GM18499 (cell line): ENCODE results near the gene HINFP.
"Not testable (repeated sequence)": the region's sequence is repeated elsewhere in the genome, so short reads cannot be mapped to it uniquely, and the experiment has no call there.

Experiments
- ATAC-seq: cut with Tn5 transposase; IDR thresholded peaks from one replicate; pipeline ENCODE4 v1.9.1; 2021; ENCODE audit warnings: moderate number of reproducible peaks; ENCODE audit not compliant: insufficient read depth, unreplicated experiment

HINFP gene

DNA sequence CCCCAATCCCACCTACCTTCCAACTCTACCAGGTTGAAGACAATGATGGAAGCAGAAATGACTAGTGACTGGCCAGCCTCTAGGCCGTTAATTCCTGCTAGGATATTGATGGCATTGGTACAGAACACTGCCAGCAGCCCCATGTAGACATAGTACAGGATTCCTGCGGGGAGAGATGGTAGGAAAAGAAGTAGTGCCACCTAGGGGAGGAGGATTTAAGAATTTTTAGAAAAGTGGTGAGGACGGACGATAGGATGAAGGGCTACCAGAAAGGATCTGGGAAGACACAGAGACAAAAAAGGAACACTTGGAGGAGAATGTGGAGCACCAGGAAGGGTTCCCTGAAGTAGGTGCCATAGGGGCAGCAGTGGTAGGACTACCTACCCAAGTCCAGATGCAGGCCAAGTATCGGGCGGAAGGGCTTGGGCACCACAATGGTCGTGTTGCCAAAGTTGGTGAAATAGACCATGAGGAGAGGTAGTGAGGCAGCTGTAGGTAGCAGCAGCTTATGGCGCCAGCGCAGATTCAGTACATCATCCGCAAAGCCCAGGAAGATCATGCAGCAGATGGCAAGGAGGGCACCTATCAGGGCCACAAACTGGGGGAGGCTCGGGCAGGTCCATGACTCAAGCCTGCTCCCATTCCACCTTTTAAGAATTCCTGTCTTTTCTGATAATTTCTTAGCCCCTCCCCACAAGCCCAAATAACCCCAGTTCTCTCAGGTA is 21.0 kb upstream of the HINFP start:
- no peak for ATAC-seq

DNA sequence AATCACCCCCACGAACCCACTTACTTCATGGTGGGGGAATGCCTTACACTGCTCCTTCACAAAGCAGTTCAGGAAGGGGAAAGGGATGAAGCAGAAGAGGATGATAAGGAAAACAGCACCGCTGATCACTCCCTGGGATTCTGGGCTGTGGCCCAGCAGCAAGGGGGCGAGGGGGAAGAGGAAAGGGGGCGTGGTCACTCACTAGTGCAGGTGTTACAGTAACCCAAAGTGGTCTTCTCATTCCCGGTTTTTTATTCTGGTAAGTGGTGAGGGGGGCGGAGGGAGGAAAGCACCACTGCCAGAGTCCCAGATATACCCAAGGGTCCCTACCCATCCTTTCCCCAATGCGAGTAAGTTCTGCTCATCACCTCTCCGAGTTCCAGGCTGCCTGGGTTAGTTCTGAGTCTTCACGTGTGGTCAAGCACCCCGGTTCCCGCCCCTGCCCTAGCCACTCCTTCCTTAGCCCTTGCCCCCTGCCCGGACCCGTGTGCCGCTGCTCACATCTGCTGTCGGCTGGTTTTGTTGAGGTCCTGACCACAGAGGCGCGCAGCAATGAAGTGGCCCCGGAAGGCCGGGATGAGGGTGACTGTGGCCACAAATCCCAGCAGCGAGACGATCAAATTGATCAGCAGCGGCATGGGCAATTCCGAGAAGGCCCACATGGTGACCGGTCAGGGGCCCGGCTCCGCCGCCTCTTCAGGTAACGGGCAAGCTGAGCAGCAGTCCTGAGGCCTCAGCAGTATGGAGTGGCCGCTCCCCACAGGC is 20.2 kb upstream of the HINFP start:
- no peak for ATAC-seq

DNA sequence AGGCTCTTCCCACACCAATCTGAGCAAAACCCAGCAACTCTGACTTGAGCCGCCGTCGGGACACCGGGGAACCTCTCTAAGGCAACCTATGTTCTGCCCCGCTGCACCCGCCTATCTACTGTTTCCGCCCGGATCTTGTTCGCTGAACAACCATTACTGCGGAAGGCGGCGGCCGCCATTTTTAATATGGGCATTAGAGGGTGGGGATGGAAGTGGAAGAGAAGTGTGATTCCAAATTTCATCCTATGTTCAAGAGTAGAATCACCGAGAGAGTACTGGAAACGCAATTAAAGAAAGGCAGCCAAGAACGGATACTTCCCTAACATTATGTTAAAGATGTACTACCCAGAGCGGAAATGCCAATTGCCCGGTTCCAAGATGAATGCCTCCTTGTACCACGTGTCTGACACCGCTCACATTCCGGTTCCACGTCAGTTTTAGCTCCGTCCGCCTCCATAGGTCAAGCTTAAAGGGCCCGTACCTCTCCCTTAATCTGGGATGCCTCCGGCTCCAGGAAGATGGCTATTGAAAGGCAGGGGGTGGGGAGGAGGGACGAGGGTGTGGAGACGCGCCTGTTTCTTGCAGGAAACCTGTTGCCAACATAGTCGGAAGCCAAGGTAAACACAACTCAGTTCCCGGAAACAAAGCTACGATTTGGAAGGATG is 19.5 kb upstream of the HINFP start, which contains the start of gene DPAGT1:
Gene DPAGT1 (minus strand): TSS at position 95 of the 665 bp plus-strand sequence. CDS start 198 bp downstream, outside the sequence.
- no peak for ATAC-seq

DNA sequence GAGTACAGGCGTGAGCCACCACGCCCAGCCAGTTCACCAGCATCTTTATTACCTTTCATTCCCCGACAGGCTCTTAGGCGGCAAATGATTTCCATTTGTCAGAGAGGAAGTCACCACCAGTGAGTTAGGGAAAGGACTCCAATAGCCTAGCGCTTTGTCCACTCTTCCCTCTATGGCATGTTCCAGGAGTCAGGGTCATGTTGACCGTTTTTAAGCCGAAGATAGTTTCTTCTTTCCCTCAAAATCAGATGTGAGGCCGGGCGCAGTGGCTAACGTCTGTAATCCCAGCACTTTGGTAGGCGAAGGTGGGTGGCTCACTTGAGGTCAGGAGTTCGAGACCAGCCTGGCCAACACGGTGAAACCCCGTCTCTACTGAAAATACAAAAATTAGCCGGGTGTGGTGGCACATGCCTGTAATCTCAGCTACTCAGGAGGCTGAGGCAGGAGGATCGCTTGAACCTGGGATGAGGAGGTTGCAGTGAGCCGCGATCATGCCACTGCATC is 18.2 kb upstream of the HINFP start:
- ATAC-seq = not testable (repeated sequence)

DNA sequence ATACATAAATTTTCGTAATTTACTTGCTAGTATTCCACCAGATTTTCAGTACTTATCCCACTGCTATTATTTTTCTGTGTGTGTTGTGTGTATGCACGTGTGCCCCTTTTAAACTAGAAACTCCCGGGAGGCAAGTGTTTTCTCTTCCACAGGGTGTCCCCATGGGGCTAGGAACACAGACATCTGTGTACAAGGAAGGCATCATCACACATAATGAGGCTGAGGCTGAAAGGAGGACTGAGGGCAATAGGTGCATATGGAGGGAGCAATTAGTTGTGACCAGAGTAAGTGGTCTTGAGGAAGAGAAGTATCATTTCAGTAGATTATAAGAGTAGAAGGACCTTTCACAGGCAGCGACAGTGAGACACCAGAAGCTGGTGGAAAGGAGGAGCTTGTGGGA is 17.6 kb upstream of the HINFP start:
- no peak for ATAC-seq

DNA sequence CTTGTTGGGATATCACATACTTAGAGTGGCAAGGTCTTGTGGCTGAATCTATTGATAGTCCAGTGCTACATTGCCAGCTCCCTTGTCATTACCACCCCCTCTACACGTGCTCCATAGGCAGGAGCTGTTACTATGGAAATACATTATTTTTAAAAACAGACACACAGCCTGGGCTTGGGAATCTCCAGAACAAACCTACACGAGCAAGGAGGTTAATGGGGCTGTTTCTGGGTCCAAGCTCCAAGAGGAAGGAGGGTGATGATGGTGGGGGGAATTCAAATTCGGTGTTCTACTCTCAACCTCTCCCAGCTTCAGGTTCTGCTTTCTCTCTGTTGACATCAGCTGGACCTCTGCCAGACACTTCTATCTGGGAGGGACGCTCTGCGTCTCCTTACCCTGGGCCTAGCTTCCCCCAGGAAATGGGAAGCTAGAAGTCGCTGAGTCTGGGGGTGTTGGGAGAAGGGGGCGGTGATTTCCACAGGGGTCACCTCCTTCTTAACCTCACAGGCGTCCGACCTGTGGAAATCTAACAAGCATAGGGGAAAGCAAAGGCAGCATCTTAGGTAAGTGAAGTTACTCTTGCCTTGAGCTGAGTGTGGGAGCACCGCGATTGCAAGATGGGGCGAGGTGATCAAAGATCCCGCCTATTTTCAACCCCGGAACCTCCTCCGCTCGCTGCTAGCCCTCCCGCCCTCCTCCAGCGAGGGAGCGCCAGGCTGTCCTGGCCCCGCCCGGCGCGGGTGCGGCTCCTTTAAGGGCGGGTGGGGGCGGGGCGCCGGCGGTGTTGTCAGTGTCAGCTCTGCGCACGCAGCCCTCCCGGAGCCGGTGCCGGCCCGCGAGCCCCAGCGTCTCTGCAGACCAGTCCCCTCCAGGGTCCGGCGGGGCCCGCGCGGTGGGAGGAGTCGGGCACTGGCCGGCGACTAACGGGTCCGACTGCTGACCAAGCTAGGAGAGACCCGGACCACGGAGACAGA is 14.5 kb upstream of the HINFP start, which contains the start of gene C2CD2L:
Gene C2CD2L (plus strand): TSS at position 781 of the 974 bp plus-strand sequence. CDS start 398 bp downstream, outside the sequence.
- ATAC-seq = peak; percentile 37

DNA sequence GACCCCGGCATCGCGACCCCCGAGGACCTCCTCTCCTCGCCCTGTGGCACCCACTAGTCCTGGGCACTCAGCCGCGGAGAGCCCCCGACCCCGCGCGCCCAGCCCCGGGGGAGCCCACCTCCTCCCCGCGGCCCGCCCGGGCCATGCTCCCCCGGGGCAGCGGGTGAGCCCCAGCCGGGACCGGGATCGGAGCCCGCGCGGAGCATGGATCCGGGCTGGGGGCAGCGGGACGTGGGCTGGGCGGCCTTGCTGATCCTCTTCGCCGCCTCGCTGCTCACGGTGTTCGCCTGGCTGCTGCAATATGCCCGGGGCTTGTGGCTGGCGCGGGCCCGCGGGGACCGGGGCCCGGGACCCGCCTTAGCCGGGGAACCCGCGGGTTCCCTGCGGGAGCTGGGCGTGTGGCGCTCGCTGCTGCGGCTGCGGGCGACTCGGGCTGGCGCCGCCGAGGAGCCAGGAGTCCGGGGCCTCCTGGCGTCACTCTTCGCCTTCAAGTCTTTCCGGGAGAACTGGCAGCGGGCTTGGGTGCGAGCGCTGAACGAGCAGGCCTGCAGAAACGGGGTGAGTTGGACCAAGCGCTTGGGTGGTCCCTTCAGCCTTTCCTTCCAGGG is 13.7 kb upstream of the HINFP start:
- ATAC-seq = no peak

DNA sequence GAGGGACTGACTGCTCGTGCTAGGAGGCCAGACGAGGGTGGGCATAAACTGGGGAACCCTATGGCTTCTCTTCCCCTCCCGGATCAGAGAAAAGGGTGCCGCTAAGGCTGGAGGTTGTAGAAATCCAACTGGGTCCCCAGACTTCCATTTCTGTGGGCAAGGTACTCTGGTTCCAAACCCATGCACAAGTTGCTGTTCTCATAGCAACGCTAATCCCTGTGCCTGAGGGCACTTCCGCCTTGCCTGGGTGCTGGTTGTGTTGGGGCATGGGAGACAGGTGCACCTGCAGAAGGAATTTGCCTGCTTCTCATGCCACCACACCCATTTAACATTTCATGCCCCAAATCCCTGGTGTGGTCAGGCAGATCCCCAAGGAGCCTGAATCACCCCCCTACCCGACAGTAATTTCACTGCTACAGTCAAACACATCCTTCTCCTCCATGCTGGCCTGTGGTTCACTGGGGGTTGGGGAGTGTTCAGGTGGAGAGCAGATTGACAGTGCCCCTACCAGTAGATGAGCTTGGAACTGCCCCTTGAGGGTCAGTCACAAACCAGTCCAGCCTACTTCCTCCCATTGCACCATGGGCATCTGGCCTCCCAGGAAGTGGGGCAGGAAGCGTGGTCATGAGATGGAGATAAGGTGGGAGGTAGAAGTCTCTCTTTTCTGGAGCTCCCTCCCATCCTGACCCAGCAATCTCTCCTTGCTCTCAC is 13.1 kb upstream of the HINFP start:
- ATAC-seq = no peak

DNA sequence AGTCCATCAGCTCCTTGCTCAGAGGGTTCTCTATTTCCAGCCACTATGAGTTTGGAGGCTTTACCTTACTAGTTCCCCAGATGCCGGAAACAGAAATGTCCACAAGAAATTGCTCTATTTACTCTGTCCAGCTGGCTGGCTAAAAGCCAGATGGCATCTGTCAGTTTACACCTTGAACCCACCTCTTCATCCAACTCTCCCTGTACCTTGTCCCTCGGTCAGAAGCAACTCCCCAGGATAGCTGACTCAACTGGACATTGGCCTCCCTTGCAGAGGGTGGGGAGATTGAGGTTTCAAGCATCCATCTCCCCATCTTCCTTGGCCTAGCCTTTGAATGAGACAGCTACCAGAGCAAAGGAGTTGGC is 12.5 kb upstream of the HINFP start:
- ATAC-seq = no peak

DNA sequence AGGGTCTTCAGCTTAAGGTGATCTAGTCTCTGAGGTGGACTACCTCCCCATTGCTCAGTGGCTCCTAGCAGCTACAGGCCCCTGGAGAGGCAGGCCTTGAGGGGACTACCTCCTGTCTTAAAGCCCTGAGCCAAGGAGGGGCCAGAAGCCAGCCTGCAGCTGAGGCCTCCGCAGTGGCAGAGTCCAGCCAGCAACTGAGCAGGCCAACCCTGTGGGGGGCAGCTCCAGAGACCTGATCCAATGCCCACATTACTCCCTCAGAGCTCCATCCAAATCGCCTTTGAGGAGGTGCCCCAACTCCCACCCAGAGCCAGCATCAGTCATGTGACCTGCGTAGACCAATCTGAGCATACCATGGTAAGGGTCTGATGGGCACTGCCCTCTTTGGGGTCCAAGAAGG is 11.5 kb upstream of the HINFP start:
- no peak for ATAC-seq

DNA sequence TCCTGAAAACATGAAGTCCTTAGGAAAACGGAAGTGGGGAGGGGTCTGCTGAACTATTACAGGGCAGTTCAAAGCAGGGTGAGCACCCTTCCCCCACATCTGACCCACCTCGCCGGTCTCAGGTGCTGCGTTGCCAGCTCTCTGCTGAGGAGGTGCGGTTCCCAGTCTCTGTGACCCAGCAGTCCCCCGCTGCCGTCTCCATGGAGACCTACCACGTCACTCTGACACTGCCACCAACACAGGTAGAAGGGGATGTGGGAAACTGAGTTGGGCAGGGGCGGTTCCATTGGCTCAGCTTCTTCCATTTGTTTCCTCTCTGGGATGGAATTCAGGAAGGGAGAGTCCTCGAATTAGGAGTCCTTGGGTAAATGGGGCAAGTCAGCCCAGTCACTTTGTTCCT is 10.9 kb upstream of the HINFP start:
- no peak for ATAC-seq

DNA sequence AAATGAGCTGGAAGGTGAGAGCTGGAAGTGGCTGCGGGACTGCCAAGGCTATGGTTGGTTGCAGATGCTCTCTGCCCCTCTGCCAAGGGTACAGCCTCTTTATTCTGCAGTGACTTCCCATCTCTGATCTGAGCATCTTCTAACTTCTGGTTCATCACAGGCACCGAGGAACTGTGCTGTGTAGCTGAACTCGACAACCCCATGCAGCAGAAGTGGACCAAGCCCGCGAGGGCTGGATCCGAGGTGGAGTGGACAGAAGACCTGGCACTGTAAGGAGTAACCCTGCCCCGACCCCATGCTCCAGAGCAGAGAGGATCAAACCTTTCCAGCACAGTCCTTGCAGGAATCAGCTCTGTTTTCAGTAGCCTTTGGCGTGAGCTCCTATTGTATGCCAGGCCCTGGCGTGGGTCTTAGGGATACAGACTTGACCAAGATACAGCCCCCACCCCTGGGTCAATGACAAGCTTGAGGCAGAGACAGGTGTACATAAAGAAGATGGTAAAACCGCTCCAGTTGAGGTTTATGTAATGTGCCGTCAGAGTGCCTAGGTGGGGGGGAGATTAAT is 9.9 kb upstream of the HINFP start:
- no peak for ATAC-seq

DNA sequence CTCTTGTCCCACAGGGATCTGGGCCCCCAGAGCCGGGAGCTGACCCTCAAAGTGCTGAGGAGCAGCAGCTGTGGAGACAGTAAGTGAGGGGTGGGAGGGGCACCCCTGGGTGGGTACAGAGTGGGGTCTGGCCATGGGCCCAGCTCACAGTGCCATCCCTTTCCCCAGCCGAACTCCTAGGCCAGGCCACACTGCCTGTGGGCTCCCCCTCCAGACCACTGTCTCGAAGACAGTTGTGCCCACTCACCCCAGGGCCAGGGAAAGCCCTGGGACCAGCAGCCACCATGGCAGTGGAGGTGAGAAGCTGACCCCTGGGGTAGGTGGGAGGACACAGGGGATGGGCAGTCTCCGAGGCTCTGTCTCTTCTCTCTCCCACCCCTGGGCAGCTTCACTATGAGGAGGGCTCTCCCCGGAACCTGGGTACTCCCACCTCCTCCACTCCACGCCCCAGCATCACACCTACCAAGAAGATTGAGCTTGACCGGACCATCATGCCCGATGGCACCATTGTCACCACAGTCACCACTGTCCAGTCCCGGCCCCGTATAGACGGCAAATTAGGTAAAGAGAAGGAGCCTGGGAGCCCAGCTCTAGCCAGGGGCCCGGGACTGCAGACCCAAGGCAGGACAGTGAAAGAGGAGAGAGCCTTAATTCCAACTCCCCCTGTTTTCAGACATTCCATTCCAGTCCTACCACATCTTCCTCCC is 8.9 kb upstream of the HINFP start:
- no peak for ATAC-seq

DNA sequence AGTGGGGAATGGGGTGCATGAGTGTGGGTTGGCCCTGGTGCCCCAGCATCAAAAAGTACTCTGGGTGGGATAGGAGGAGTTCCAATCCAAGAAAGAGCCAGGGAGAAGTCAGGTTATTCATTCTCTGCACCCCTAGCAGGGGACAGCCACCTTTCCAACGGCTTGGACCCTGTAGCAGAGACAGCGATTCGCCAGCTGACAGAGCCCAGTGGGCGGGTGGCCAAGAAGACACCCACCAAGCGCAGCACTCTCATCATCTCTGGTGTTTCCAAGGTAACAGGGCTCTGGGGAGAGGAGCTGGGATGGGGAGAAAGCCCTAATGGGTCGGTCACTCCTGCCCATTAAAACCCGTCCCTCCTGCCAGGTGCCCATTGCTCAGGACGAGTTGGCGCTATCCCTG is 7.7 kb upstream of the HINFP start:
- no peak for ATAC-seq

DNA sequence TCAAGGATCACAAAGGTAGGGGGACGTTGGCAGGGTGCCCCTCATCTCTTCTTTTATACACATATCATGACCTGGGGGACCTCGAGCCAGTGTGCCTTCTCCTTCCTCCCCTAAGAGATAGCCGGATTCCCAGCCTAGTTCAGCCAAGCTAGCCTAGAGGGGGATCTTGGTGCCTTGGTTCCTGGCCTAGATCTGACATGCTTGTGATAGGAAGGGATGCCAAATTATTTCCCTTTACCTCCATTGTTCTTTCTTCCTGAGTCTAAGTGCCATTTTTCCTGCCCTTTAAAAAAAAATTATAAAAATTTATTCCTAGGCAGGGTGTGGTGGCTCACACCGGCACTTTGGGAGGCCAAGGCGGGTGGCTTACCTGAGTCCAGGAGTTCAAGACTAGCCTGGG is 7.0 kb upstream of the HINFP start:
- no peak for ATAC-seq

DNA sequence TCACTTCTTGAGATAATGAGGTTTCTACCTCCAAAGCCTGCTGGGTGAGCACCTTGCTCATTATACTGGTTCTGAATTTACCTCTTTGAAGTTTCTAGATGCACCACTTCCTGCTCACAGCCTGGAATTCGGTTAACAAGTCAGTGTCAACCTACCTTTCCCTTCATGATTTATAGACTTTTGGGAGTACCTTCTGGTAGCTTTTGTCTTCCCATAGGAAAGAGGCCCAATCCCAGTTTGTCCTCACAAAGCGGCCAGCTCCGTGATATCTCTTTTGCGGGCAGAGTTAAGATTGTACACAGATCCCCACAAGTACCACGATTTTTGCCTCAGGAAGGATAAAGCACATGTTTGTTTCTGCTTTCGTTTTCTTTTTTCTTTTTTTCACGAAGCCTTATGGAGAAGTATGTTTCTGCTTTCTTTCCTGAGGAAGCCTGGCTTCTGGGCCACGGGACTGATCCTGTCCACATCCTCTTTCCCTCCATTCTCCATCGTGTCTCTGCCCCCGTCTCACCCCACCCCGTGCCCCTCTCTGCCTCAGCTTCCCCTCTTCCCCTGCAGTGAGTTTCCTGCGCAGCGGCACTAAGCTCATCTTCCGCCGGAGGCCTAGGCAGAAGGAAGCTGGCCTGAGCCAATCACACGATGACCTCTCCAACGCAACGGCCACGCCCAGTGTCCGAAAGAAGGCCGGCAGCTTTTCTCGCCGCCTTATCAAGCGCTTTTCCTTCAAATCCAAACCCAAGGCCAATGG is 5.7 kb upstream of the HINFP start:
- no peak for ATAC-seq

DNA sequence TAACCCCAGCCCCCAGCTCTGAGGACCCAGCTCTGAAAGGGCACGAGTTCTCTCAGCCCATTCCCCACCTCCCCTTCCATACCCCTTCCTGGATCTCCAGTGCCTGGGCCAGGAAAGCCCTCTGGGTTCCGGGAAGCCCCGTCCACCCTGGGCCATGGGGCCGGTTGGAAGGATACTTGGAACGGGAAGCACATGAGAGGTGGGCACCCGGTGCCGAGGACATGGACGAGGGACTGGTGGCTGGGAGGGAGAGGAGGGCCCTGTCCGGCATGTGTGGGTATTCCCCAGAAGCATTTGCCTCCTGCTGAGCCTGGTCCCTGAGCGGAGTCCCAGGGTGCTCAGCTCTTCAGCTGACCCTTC is 5.2 kb upstream of the HINFP start:
- ATAC-seq = no peak
